Measurements from ENCODE around the gene MIB2. TPM values are rescaled to one million over a fixed set of nuclear protein-coding genes. Genes with fewer than 3 reads are reported as not detected.

The MIB2 gene
- total RNA-seq, 2 experiments from 2014 or later = 37.1 TPM

GRCh38 chr1:1617516-1617915 lies 2.2 kb downstream of the MIB2 start:
- Mint-ChIP-seq H3K27me3 (no peaks in the 10 kb centered on the region), H3K9me3 (ENCODE audit: low read depth) (no peaks in the 10 kb centered on the region), H3K4me1 (peaks cover 21% of the 10 kb centered on the region), H3K27ac (no peak overlapping the region), H3K4me3 (peak overlapping the region; percentile 75), H3K36me3 (ENCODE audit: low read depth) (peaks cover 9% of the 10 kb centered on the region)
- DNase-seq = no peak
- intact Hi-C loops (cut with DNase I, micrococcal nuclease) = loop anchor here in 1 of 2 experiments (10.0 kb wide), 1 partner anchor 343 kb away; the partner anchor contains the start of gene UBE2J2
- ChIA-PET CTCF (interaction anchor here (1.4 kb wide), 1 partner anchor 12 kb away, joined by 5 read pairs; no protein-coding TSS in a partner anchor), POLR2A (no interaction called here)
- no peak for ATAC-seq

- POLR2A ChIA-PET = no interaction called here
Measured at GRCh38 chr1:1617925-1618324, 2.6 kb downstream of the MIB2 start.

GRCh38 chr1:1618396-1619068 lies 3.2 kb downstream of the MIB2 start:
- no peaks in the 10 kb centered on the region for H3K27me3 Mint-ChIP-seq
- intact Hi-C loops (cut with DNase I, micrococcal nuclease) = loop anchor here in 1 of 2 experiments (10.0 kb wide), 1 partner anchor 344 kb away; the partner anchor contains the start of gene UBE2J2
- DNase-seq (no peak), ATAC-seq (no peak)
- ChIA-PET POLR2A (no interaction called here), CTCF (no interaction called here)
- no peaks in the 10 kb centered on the region for H3K9me3 Mint-ChIP-seq (ENCODE audit: low read depth)
- no peak overlapping the region for H3K27ac Mint-ChIP-seq
- peaks cover 8% of the 10 kb centered on the region for H3K36me3 Mint-ChIP-seq (ENCODE audit: low read depth)
- no peak overlapping the region for H3K4me3 Mint-ChIP-seq
- peaks cover 19% of the 10 kb centered on the region for H3K4me1 Mint-ChIP-seq

More at GRCh38 chr1:1617925-1618324, 2.6 kb downstream of the MIB2 start:
- ATAC-seq (no peak), DNase-seq (no peak)
- intact Hi-C loops (cut with DNase I, micrococcal nuclease) = loop anchor here in 1 of 2 experiments (10.0 kb wide), 1 partner anchor 343 kb away; the partner anchor contains the start of gene UBE2J2
- Mint-ChIP-seq H3K27me3 (no peaks in the 10 kb centered on the region), H3K4me1 (peaks cover 21% of the 10 kb centered on the region), H3K27ac (no peak overlapping the region), H3K4me3 (peak overlapping the region; percentile 75), H3K36me3 (ENCODE audit: low read depth) (peaks cover 9% of the 10 kb centered on the region), H3K9me3 (ENCODE audit: low read depth) (no peaks in the 10 kb centered on the region)
- CTCF ChIA-PET = interaction anchor here (1.4 kb wide), 1 partner anchor 11 kb away, joined by 5 read pairs; no protein-coding TSS in a partner anchor

GRCh38 chr1:1619917-1620361 lies 4.6 kb downstream of the MIB2 start:
- POLR2A ChIA-PET = no interaction called here
- Mint-ChIP-seq H3K27me3 (no peaks in the 10 kb centered on the region), H3K9me3 (ENCODE audit: low read depth) (no peaks in the 10 kb centered on the region), H3K36me3 (ENCODE audit: low read depth) (no peaks in the 10 kb centered on the region), H3K27ac (no peak overlapping the region), H3K4me1 (peaks cover 8% of the 10 kb centered on the region), H3K4me3 (no peak overlapping the region)
- ATAC-seq = no peak
- DNase-seq = no peak
- CTCF ChIA-PET = no interaction called here
- intact Hi-C loops (cut with DNase I, micrococcal nuclease) = loop anchor here in 1 of 2 experiments (10.0 kb wide), 1 partner anchor 345 kb away; the partner anchor contains the start of gene UBE2J2

- Mint-ChIP-seq H3K9me3 (ENCODE audit: low read depth) (no peaks in the 10 kb centered on the region), H3K36me3 (ENCODE audit: low read depth) (no peaks in the 10 kb centered on the region), H3K4me3 (no peak overlapping the region), H3K4me1 (peaks cover 8% of the 10 kb centered on the region), H3K27ac (no peak overlapping the region), H3K27me3 (no peaks in the 10 kb centered on the region)
- ATAC-seq (no peak), DNase-seq (no peak)
- ChIA-PET CTCF (no interaction called here), POLR2A (no interaction called here)
- intact Hi-C loops (cut with DNase I, micrococcal nuclease) = no loop called here
Measured at GRCh38 chr1:1620433-1621139, 5.3 kb downstream of the MIB2 start.

GRCh38 chr1:1621173-1622009 lies 6.1 kb downstream of the MIB2 start:
- Mint-ChIP-seq H3K36me3 (ENCODE audit: low read depth) (no peaks in the 10 kb centered on the region), H3K4me1 (peaks cover 8% of the 10 kb centered on the region), H3K27me3 (no peaks in the 10 kb centered on the region), H3K27ac (no peak overlapping the region), H3K4me3 (no peak overlapping the region), H3K9me3 (ENCODE audit: low read depth) (no peaks in the 10 kb centered on the region)
- intact Hi-C loops (cut with DNase I, micrococcal nuclease) = no loop called here
- ChIA-PET CTCF (interaction anchor here (0.6 kb wide), 1 partner anchor 244 kb away, joined by 3 read pairs; no protein-coding TSS in a partner anchor), POLR2A (no interaction called here)
- DNase-seq = no peak
- no peak for ATAC-seq

- POLR2A ChIA-PET = no interaction called here
- no peak overlapping the region for H3K4me3 Mint-ChIP-seq
- H3K9me3 Mint-ChIP-seq (ENCODE audit: low read depth) = no peaks in the 10 kb centered on the region
- DNase-seq = no peak
- H3K36me3 Mint-ChIP-seq (ENCODE audit: low read depth) = no peaks in the 10 kb centered on the region
- intact Hi-C loops (cut with DNase I, micrococcal nuclease) = no loop called here
- ATAC-seq = no peak
- no peaks in the 10 kb centered on the region for H3K27me3 Mint-ChIP-seq
- CTCF ChIA-PET = interaction anchor here (0.6 kb wide), 1 partner anchor 244 kb away, joined by 3 read pairs; no protein-coding TSS in a partner anchor
- H3K27ac Mint-ChIP-seq = no peak overlapping the region
- H3K4me1 Mint-ChIP-seq = peaks cover 5% of the 10 kb centered on the region
Measured at GRCh38 chr1:1622010-1622787, 6.9 kb downstream of the MIB2 start.

- CTCF ChIA-PET = no interaction called here
- ATAC-seq = no peak
- POLR2A ChIA-PET = no interaction called here
- H3K4me3 Mint-ChIP-seq = no peak overlapping the region
- H3K36me3 Mint-ChIP-seq (ENCODE audit: low read depth) = no peaks in the 10 kb centered on the region
- no peaks in the 10 kb centered on the region for H3K27me3 Mint-ChIP-seq
- DNase-seq = no peak
- no peaks in the 10 kb centered on the region for H3K4me1 Mint-ChIP-seq
- no peaks in the 10 kb centered on the region for H3K9me3 Mint-ChIP-seq (ENCODE audit: low read depth)
- intact Hi-C loops (cut with DNase I, micrococcal nuclease) = no loop called here
- no peak overlapping the region for H3K27ac Mint-ChIP-seq
Measured at GRCh38 chr1:1622788-1623094, 7.4 kb downstream of the MIB2 start.

GRCh38 chr1:1623181-1623630 lies 7.9 kb downstream of the MIB2 start:
- intact Hi-C loops (cut with DNase I, micrococcal nuclease) = no loop called here
- Mint-ChIP-seq H3K36me3 (ENCODE audit: low read depth) (no peaks in the 10 kb centered on the region), H3K27ac (no peak overlapping the region), H3K27me3 (no peaks in the 10 kb centered on the region), H3K4me3 (no peak overlapping the region), H3K4me1 (no peaks in the 10 kb centered on the region), H3K9me3 (ENCODE audit: low read depth) (no peaks in the 10 kb centered on the region)
- CTCF ChIA-PET = no interaction called here
- POLR2A ChIA-PET = no interaction called here
- DNase-seq (no peak), ATAC-seq (no peak)

GRCh38 chr1:1623631-1624442 lies 8.5 kb downstream of the MIB2 start:
- Mint-ChIP-seq H3K4me1 (no peaks in the 10 kb centered on the region), H3K4me3 (no peak overlapping the region), H3K9me3 (ENCODE audit: low read depth) (no peaks in the 10 kb centered on the region), H3K27ac (no peak overlapping the region), H3K27me3 (no peaks in the 10 kb centered on the region), H3K36me3 (ENCODE audit: low read depth) (no peaks in the 10 kb centered on the region)
- ChIA-PET CTCF (no interaction called here), POLR2A (interaction anchor here (0.6 kb wide), 1 partner anchor 392 kb away, joined by 3 read pairs; the partner anchor contains the start of genes B3GALT6 and SDF4)
- intact Hi-C loops (cut with DNase I, micrococcal nuclease) = no loop called here
- ATAC-seq (no peak), DNase-seq (no peak)

Measured in activated CD4-positive, alpha-beta T cell treated with anti-CD3 and anti-CD28 coated beads for 36 hours (primary cell).